Heart left ventricle (tissue), 13 donors: Measurements from ENCODE around the gene BCL2L13.

ENCODE experiments used
- CTCF ChIP-seq, 12 donors: fragments of 200-600 bp; sonication (generic) in 4 of 12; IDR thresholded peaks; one replicate each; pipeline versions ENCODE4 v1.5.0 to v1.8.0; 2018 to 2022; ENCODE audit warnings: antibody characterized with exemption in 12 of 12, mild to moderate bottlenecking in 5 of 12
- POLR2A ChIP-seq, 2 donors: fragments of 450-650 bp; IDR thresholded peaks; one replicate each; pipeline ENCODE4 v1.6.1; 2017; ENCODE audit warnings: antibody characterized with exemption in 2 of 2, mild to moderate bottlenecking in 2 of 2, moderate library complexity in 2 of 2
- donor health status: ischemic (EF 13 %, LVEDD 7.1; RV severe dilation, severe dysfunction).
- donor health status: DM: no; HTN: yes; CAD: no.
- donor health status: DM: no; HTN: no; CAD: no.
- donor health status: ischemic (EF 25% LVEDD 6.9; RV normal size, moderate dysfunction).
- donor health status: ischemic (EF 25% LVEDD 5.7; RV mildly dilated, moderate dysfunction).
- donor health status: ischemic (EF 35%, LVEDD 5.7; RV mildly dilated, moderate dysfunction).
- donor health status: nonischemic (EF 11% LVEDD 7.7; RV severe dilation, severe dysfunction).
- donor health status: DM: yes; HTN: yes; CAD: no.
- donor health status: PGD.
- donor health status: ischemic (EF 29% LVEDD 5.4; RV normal size, mild dysfunction).
- donor health status: nonischemic (EF 23%, LVEDD 6.1; RV moderate dilation, normal function).

GRCh38 chr22:17769716-17770082, 131.1 kb downstream of the BCL2L13 start:
- TF ChIP-seq CTCF (IDR thresholded peaks at IDR 0.05) (no peak), POLR2A (IDR thresholded peaks at IDR 0.05) (no peak)
